ENCODE results near the gene MLH3. TPM values are rescaled to one million over a fixed set of nuclear protein-coding genes. Genes with fewer than 3 reads are reported as not detected.

Gene MLH3
- total RNA-seq, 2 donors from 2014 or later = 16.1 to 19.1 TPM

DNA sequence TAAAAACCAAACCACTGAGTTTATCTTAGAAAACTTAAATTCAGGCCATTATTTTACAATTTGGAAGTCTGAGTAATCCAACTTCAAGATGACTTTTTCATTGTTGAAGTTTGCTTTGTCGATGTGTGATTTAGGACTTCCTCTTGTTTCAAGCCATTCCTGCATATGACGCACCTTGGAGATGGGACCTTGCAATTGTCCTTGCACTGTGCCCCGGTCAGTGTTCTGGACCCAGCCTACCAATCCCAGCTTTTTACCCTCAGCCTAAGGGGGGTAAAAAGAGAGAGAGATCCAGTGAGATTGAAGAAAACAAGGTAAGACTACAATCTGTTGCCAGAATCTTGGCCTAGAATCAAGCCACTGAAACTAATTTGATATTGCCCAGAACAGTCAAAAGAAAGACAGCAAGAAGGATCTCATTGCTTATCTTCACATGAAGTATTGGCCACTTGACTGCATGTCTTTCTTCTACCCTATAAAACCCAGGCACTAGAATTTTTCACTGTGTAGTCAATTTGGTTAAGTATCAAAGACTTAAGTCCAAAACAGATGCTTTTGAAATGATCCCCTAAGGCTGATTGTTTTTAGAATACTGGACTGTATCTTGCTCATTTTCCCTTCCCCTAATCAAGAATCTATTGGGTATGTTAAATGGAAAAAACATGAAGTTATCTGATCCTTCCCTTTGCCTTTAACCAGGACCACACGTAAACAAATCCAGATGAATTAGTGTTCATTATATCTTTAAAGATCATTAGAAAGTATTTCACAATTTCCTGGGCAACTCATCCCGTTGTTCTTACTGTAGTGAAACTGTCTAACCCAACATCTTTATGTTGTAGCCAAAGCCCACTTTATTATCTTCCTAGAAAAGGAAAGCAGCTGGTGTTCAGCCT lies 2.4 kb upstream of the MLH3 start:
- peaks cover 0 to 19% of the 10 kb centered on the region in 2 donors for H3K4me1 ChIP-seq
- H3K36me3 ChIP-seq = no peaks in the 10 kb centered on the region
- H3K9me3 ChIP-seq = no peaks in the 10 kb centered on the region
- H3K27ac ChIP-seq = no peak overlapping the region
- H3K27me3 ChIP-seq = no peaks in the 10 kb centered on the region
- DNase-seq (ENCODE audit: low spot score) = no peak
- no peak for TF ChIP-seq CTCF (IDR thresholded peaks at IDR 0.05)
- H3K4me3 ChIP-seq = no peak overlapping the region

GRCh38 chr14:75051556-75051899 lies 261 bp upstream of the MLH3 start:
- no peak for TF ChIP-seq CTCF (IDR thresholded peaks at IDR 0.05)
- H3K27me3 ChIP-seq = no peaks in the 10 kb centered on the region
- no peaks in the 10 kb centered on the region for H3K36me3 ChIP-seq
- no peaks in the 10 kb centered on the region for H3K9me3 ChIP-seq
- H3K4me3 ChIP-seq = peak overlapping the region; percentile 50 to 67
- H3K27ac ChIP-seq = peak overlapping the region; percentile 90 to 93
- peaks cover 0 to 22% of the 10 kb centered on the region in 2 donors for H3K4me1 ChIP-seq
- DNase-seq (ENCODE audit: low spot score) = no peak

DNA sequence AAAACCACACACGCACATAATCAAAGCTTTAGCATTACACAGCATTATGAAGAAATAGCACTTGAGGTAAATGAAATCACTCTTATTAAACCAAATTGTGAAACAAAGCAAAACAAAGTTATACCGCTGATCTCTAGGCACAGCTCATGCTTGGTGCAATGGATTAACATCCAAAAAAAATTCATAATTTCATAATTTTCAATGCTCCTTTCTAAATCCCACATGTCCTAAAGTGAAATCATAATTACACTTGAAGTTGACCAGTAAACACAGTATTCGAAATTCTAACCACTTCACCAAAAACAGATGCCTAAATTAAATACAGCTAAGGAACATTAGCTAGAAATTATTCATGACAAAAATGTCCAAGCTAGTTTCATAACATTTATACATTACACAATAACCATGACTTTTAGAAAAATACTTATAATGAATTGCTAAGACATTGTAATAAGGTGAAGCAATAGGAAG lies 1.5 kb downstream of the MLH3 start:
- no peaks in the 10 kb centered on the region for H3K9me3 ChIP-seq
- H3K27me3 ChIP-seq = no peaks in the 10 kb centered on the region
- no peak overlapping the region for H3K4me3 ChIP-seq
- no peak for TF ChIP-seq CTCF (IDR thresholded peaks at IDR 0.05)
- H3K4me1 ChIP-seq = peaks cover 0 to 25% of the 10 kb centered on the region in 2 donors
- no peak for DNase-seq (ENCODE audit: low spot score)
- no peaks in the 10 kb centered on the region for H3K36me3 ChIP-seq
- peak overlapping the region; percentile 33 to 93 for H3K27ac ChIP-seq

- Histone ChIP-seq H3K4me1 (peaks cover 0 to 26% of the 10 kb centered on the region in 2 donors), H3K4me3 (no peak overlapping the region), H3K36me3 (no peaks in the 10 kb centered on the region), H3K27ac (peak overlapping the region; percentile 33 to 93), H3K27me3 (no peaks in the 10 kb centered on the region), H3K9me3 (no peaks in the 10 kb centered on the region)
- TF ChIP-seq CTCF (IDR thresholded peaks at IDR 0.05) = no peak
- no peak for DNase-seq (ENCODE audit: low spot score)
These were observed 2.1 kb downstream of the MLH3 start for GRCh38 chr14:75049136-75049535.

DNA sequence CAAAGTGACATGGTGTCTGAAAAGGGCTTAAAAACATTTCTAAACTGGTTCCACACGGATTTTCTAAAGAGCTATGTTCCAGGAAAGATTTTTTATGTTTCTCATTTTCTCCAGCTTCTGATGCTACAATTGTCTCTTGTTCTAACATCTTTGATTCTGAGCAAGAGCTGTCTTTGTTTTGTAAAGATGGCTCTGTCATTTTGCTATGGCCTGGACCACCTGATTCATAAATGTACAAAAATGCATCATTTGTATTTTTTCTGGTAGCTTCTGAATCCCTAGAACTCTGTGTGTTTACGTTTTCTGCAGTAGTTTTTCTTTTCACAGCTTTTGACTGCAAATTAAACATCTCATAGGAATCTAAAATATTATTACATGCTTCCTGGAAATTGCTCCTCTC lies 3.2 kb downstream of the MLH3 start:
- no peak for DNase-seq (ENCODE audit: low spot score)
- H3K27me3 ChIP-seq = no peaks in the 10 kb centered on the region
- TF ChIP-seq CTCF (IDR thresholded peaks at IDR 0.05) = no peak
- no peak overlapping the region for H3K4me3 ChIP-seq
- no peaks in the 10 kb centered on the region for H3K36me3 ChIP-seq
- H3K27ac ChIP-seq = no peak overlapping the region
- peaks cover 0 to 26% of the 10 kb centered on the region in 2 donors for H3K4me1 ChIP-seq
- no peaks in the 10 kb centered on the region for H3K9me3 ChIP-seq

Measured in right atrium auricular region (tissue), 2 donors.